HCT116 (cell line): Measurements from ENCODE around the gene FAM200B. TPM values are rescaled to one million over a fixed set of nuclear protein-coding genes. Genes with fewer than 3 reads are reported as not detected.

Source experiments
- ATAC-seq: fragments of 200-7000 bp; cut with Tn5 transposase; 2 replicates; pipeline ENCODE4 v1.9.1; 2020; ENCODE audit warnings: mild to moderate bottlenecking, moderate library complexity
- BruUV-seq: library from RNA; stranded (reverse); fragments of 400-500 nt; replicated peaks from 2 replicates; lab custom pipeline; 2021; lab: Mats Ljungman, UMichigan
- CTCF ChIA-PET: fragments of 300-600 bp; sonication (Branson Sonifier 250); formaldehyde crosslinking; loops from one replicate; lab custom pipeline; 2021; ENCODE audit warnings: antibody characterized with exemption; lab: Charles Lee
- POLR2A ChIA-PET: fragments of 300-600, 350-600 bp; sonication (Branson Sonifier 250); formaldehyde crosslinking; loops from one replicate; lab custom pipeline; 2021; ENCODE audit warnings: antibody characterized with exemption; lab: Charles Lee
- RAD21 ChIA-PET, 2 experiments: fragments of 300-600 bp; sonication (Branson Sonifier 250); formaldehyde crosslinking; loops; one replicate each; lab custom pipeline; 2023; ENCODE audit warnings: low total read pairs in 2 of 2; ENCODE audit not compliant: uncharacterized antibody in 2 of 2, unreplicated experiment in 2 of 2, low non-redundant PET in 1 of 2; lab: Charles Lee
- DNase-seq: peaks from one replicate; pipeline ENCODE4 v3.0.0-alpha.2; 2010; ENCODE audit warnings: low read depth, low spot score
- H2AFZ ChIP-seq: fragments of 200-600 bp; shearing (Covaris generic), sonication (generic); 2 replicates; pipeline ENCODE4 v1.6.1; 2017; ENCODE audit warnings: low read depth, mixed run types, mixed read lengths, antibody characterized with exemption, low read length; ENCODE audit not compliant: poor library complexity, severe bottlenecking
- H3K27ac ChIP-seq: 2 replicates; pipeline ENCODE4 v1.5.1; 2012; ENCODE audit warnings: low read depth, low read length
- H3K27me3 ChIP-seq: fragments of 200-600 bp; sonication (generic); 2 replicates; pipeline ENCODE4 v1.6.1; 2016; ENCODE audit warnings: mixed run types, low read length, mixed read lengths; ENCODE audit not compliant: insufficient read depth
- H3K36me3 ChIP-seq, 2 experiments: fragments of 200-500 bp in 1 of 2; fragments of 200-600 bp in 1 of 2; sonication (Bioruptor generic) in 1 of 2; sonication (generic) in 1 of 2; 2 replicates each; pipeline versions ENCODE4 v1.5.1 to v1.6.1; 2014 to 2016; ENCODE audit warnings: low read length in 2 of 2, inconsistent platforms in 1 of 2, mixed read lengths in 1 of 2, mixed run types in 1 of 2; ENCODE audit not compliant: insufficient read depth in 2 of 2, control insufficient read depth in 1 of 2
- H3K4me1 ChIP-seq, 2 experiments: fragments of 200-600 bp in 1 of 2; sonication (generic) in 1 of 2; 2 replicates each; pipeline versions ENCODE4 v1.5.1 to v1.6.1; 2012 to 2017; ENCODE audit warnings: low read length in 2 of 2, inconsistent platforms in 1 of 2, mild to moderate bottlenecking in 1 of 2, mixed read lengths in 1 of 2, mixed run types in 1 of 2, moderate library complexity in 1 of 2; ENCODE audit not compliant: insufficient read depth in 2 of 2, control insufficient read depth in 1 of 2
- H3K4me2 ChIP-seq: fragments of 200-600 bp; sonication (generic); 2 replicates; pipeline ENCODE4 v1.6.1; 2017; ENCODE audit warnings: mixed run types, low read length, mixed read lengths
- H3K4me3 ChIP-seq, 2 experiments: fragments of 200-600 bp in 1 of 2; sonication (generic) in 1 of 2; replicated peaks in 1 of 2; 2 replicates each; pipeline ENCODE4 v1.5.1; 2011 to 2016; ENCODE audit warnings: low read length in 2 of 2, control low read depth in 1 of 2, low read depth in 1 of 2, mild to moderate bottlenecking in 1 of 2, mixed read lengths in 1 of 2, mixed run types in 1 of 2
- H3K79me2 ChIP-seq: fragments of 200-600 bp; sonication (generic); 2 replicates; pipeline ENCODE4 v1.6.1; 2017; ENCODE audit warnings: mild to moderate bottlenecking, mixed run types, low read length, moderate library complexity, mixed read lengths; ENCODE audit not compliant: insufficient read depth
- H3K9ac ChIP-seq: fragments of 200-600 bp; sonication (generic); 2 replicates; pipeline ENCODE4 v1.6.1; 2016; ENCODE audit warnings: low read length, mixed read lengths
- H3K9me2 ChIP-seq: fragments of 200-600 bp; sonication (generic), shearing (Covaris generic); 2 replicates; pipeline ENCODE4 v1.6.1; 2017; ENCODE audit warnings: mixed run types, mild to moderate bottlenecking, moderate library complexity; ENCODE audit not compliant: insufficient read depth
- H3K9me3 ChIP-seq, 2 experiments: fragments of 200-500 bp in 1 of 2; fragments of 200-600 bp in 1 of 2; sonication (Bioruptor generic) in 1 of 2; sonication (generic) in 1 of 2; 2 replicates each; pipeline ENCODE4 v1.6.1; 2014 to 2017; ENCODE audit warnings: low read length in 2 of 2, mixed read lengths in 2 of 2, inconsistent platforms in 1 of 2, low read depth in 1 of 2, mild to moderate bottlenecking in 1 of 2, mixed run types in 1 of 2, moderate library complexity in 1 of 2; ENCODE audit not compliant: control insufficient read depth in 1 of 2, insufficient read depth in 1 of 2
- H4K20me1 ChIP-seq: fragments of 200-600 bp; sonication (generic), shearing (Covaris generic); 2 replicates; pipeline ENCODE4 v1.6.1; 2017; ENCODE audit warnings: mixed run types, mild to moderate bottlenecking, moderate library complexity; ENCODE audit not compliant: insufficient read depth
- EGR1 ChIP-seq: IDR thresholded peaks from 2 replicates; pipeline ENCODE4 v1.6.1; 2012; ENCODE audit warnings: low read depth
- ELF1 ChIP-seq: IDR thresholded peaks from 2 replicates; pipeline ENCODE4 v1.6.1; 2012; ENCODE audit warnings: low read depth, borderline replicate concordance
- EZH2phosphoT487 ChIP-seq: fragments of 200-600 bp; IDR thresholded peaks from 2 replicates; pipeline ENCODE4 v1.6.1; 2018; ENCODE audit warnings: antibody characterized with exemption, borderline replicate concordance
- FOSL1 ChIP-seq: IDR thresholded peaks from 2 replicates; pipeline ENCODE4 v1.6.1; 2012; ENCODE audit warnings: low read depth
- POLR2A ChIP-seq: IDR thresholded peaks from 2 replicates; pipeline ENCODE4 v1.7.0; 2011; ENCODE audit warnings: borderline replicate concordance; ENCODE audit not compliant: insufficient read depth, insufficient read length; ENCODE audit errors: extremely low read depth
- POLR2AphosphoS5 ChIP-seq: IDR thresholded peaks from 2 replicates; pipeline ENCODE4 v1.6.1; 2011; ENCODE audit warnings: mild to moderate bottlenecking, low read depth, low read length, moderate library complexity
- RAD21 ChIP-seq: IDR thresholded peaks from 2 replicates; pipeline ENCODE4 v1.6.1; 2012; ENCODE audit warnings: low read depth, mild to moderate bottlenecking
- SP1 ChIP-seq: IDR thresholded peaks from 2 replicates; pipeline ENCODE4 v1.6.1; 2012; ENCODE audit warnings: low read depth
- TCF7L2 ChIP-seq: IDR thresholded peaks from 2 replicates; pipeline ENCODE4 v1.7.0; 2011; ENCODE audit warnings: borderline replicate concordance, inconsistent platforms; ENCODE audit not compliant: insufficient read depth, insufficient read length; ENCODE audit errors: extremely low read depth
- YY1 ChIP-seq: IDR thresholded peaks from 2 replicates; pipeline ENCODE4 v1.6.1; 2011; ENCODE audit warnings: low read length, low read depth, moderate library complexity, mild to moderate bottlenecking; ENCODE audit not compliant: insufficient replicate concordance; ENCODE audit errors: extremely low read depth
- intact Hi-C: fragments of 100-400 bp; cut with micrococcal nuclease; formaldehyde crosslinking; loops from 2 replicates; pipeline ENCODE4 v1.10.0; 2022
- total RNA-seq: library from RNA; stranded (reverse); gene quantifications from one replicate; pipeline ENCODE4 v1.2.1, GENCODE V29; 2021; ENCODE audit not compliant: unreplicated experiment
- TF ChIP-seq, protein P1 (sequence below): IDR thresholded peaks from 2 replicates; pipeline ENCODE4 v1.6.1; 2012
- TF ChIP-seq, protein P2 (sequence below): IDR thresholded peaks from 2 replicates; pipeline ENCODE4 v1.6.1; 2012; ENCODE audit warnings: low read depth

The FAM200B gene
- total RNA-seq, 1 experiment from 2014 or later: 26.1 TPM

DNA sequence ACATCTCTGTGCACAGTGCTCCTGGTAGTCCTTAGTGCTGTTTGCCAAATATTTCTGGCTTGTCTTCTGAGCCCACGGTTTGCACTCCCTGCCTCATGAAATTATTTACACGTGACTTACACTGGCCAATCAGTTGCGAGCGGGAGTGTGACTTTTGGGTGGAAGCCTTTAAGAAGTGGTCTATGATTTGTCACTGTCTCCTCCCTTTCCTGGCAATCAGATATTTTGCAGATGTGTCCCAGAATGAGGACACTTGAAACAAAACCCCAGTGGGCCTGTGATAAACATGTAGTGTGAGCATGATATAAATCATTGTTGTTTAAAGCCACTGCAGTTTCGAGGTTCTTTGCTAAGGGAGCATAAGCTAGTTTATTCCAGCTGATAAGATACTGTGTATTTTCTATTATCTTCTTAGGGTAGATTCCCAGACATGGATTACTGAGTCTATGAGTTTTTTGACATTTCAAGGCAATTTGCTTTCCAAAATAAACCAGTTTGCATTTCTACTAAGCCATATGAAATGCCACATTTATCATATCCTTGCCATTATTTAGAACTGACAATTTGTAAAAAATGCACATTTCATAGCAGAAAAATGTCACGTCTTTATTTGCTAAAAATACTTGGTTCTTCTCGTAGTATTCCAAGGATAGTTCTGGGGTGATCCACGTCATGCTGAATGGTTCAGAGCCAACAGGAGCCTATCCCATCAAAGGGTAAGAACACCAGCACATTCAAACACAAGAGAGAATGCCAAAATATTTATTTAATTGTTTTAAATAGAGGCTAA, 33.2 kb downstream of the FAM200B start:
- H3K27ac ChIP-seq: no peak overlapping the region
- ATAC-seq: no peak
- H3K27me3 ChIP-seq: no peaks in the 10 kb centered on the region
- no peaks in the 10 kb centered on the region for H4K20me1 ChIP-seq
- H3K9ac ChIP-seq: no peak overlapping the region
- H3K36me3 ChIP-seq: no peaks in the 10 kb centered on the region
- RAD21 ChIA-PET: no interaction called here
- no peak for TF ChIP-seq EGR1
- TF ChIP-seq, protein P1, sequence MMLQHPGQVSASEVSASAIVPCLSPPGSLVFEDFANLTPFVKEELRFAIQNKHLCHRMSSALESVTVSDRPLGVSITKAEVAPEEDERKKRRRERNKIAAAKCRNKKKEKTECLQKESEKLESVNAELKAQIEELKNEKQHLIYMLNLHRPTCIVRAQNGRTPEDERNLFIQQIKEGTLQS: no peak
- H2AFZ ChIP-seq: no peak overlapping the region
- H3K4me1 ChIP-seq: peaks cover 0 to 5% of the 10 kb centered on the region in 2 experiments; a peak in 1 of 4 replicates
- intact Hi-C loops: no loop called here
- H3K4me2 ChIP-seq: no peak overlapping the region
- no TSS peak for BruUV-seq
- H3K9me3 ChIP-seq: no peaks in the 10 kb centered on the region
- POLR2A ChIA-PET: no interaction called here
- no peak for DNase-seq
- no peak overlapping the region for H3K4me3 ChIP-seq
- H3K9me2 ChIP-seq: no peaks in the 10 kb centered on the region
- CTCF ChIA-PET: interaction anchor here (1.3 kb wide), 1 partner anchor 23 kb away, joined by 3 read pairs; no protein-coding TSS in a partner anchor
- H3K79me2 ChIP-seq: no peaks in the 10 kb centered on the region

DNA sequence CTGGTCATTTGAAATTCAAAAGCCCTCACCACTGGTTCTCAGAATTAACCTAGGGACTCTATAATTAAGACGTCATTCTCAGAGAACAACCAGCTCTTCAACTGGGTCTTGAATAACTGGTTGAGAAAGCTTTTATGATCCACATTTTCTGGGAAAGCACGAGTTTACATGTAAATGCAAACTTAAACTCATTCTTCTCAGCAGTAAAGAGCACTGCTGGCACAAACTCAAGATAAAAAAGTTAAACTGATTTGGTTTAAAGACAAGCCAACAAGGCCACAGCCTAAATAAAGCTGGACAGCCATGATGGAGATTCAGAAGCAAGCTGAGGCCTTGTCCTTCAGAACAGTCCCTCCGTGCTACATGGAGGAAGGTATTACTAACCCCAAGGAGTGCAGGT, 34.5 kb downstream of the FAM200B start:
- Histone ChIP-seq H3K27me3 (no peaks in the 10 kb centered on the region), H3K4me1 (peaks cover 0 to 5% of the 10 kb centered on the region in 2 experiments; a peak in 1 of 4 replicates), H3K9me2 (no peaks in the 10 kb centered on the region), H3K4me2 (no peak overlapping the region), H3K27ac (no peak overlapping the region), H2AFZ (no peak overlapping the region), H3K4me3 (no peak overlapping the region), H3K79me2 (no peaks in the 10 kb centered on the region), H4K20me1 (no peaks in the 10 kb centered on the region), H3K9ac (no peak overlapping the region), H3K36me3 (no peaks in the 10 kb centered on the region), H3K9me3 (no peaks in the 10 kb centered on the region)
- intact Hi-C loops: no loop called here
- TF ChIP-seq, protein P1: no peak
- no peak for TF ChIP-seq TCF7L2
- TF ChIP-seq, protein P2, sequence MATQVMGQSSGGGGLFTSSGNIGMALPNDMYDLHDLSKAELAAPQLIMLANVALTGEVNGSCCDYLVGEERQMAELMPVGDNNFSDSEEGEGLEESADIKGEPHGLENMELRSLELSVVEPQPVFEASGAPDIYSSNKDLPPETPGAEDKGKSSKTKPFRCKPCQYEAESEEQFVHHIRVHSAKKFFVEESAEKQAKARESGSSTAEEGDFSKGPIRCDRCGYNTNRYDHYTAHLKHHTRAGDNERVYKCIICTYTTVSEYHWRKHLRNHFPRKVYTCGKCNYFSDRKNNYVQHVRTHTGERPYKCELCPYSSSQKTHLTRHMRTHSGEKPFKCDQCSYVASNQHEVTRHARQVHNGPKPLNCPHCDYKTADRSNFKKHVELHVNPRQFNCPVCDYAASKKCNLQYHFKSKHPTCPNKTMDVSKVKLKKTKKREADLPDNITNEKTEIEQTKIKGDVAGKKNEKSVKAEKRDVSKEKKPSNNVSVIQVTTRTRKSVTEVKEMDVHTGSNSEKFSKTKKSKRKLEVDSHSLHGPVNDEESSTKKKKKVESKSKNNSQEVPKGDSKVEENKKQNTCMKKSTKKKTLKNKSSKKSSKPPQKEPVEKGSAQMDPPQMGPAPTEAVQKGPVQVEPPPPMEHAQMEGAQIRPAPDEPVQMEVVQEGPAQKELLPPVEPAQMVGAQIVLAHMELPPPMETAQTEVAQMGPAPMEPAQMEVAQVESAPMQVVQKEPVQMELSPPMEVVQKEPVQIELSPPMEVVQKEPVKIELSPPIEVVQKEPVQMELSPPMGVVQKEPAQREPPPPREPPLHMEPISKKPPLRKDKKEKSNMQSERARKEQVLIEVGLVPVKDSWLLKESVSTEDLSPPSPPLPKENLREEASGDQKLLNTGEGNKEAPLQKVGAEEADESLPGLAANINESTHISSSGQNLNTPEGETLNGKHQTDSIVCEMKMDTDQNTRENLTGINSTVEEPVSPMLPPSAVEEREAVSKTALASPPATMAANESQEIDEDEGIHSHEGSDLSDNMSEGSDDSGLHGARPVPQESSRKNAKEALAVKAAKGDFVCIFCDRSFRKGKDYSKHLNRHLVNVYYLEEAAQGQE: no peak
- no peak for TF ChIP-seq FOSL1
- no peak for TF ChIP-seq POLR2AphosphoS5
- TF ChIP-seq EZH2phosphoT487: no peak
- no peak for TF ChIP-seq ELF1
- TF ChIP-seq RAD21: no peak
- no peak for TF ChIP-seq SP1
- no peak for TF ChIP-seq YY1
- no peak for TF ChIP-seq POLR2A
- ChIA-PET POLR2A (no interaction called here), CTCF (no interaction called here), RAD21 (no interaction called here)
- BruUV-seq: no TSS peak
- ATAC-seq (no peak), DNase-seq (no peak)
